ENCODE data around the gene NF1.

The NF1 gene

GRCh38 chr17:31235110-31235509, 140.3 kb downstream of the NF1 start:
- Histone ChIP-seq H3K4me1 (ENCODE audit: control insufficient read depth, insufficient read depth, low read length) (no peaks in the 10 kb centered on the region), H3K27ac (ENCODE audit: low read depth, low read length) (no peak overlapping the region), H3K4me3 (ENCODE audit: low read depth, low read length) (no peak overlapping the region), H3K9me3 (ENCODE audit: control insufficient read depth, insufficient read depth, low read length) (no peaks in the 10 kb centered on the region), H3K36me3 (ENCODE audit: control insufficient read depth, insufficient read depth, low read length) (peaks cover 58% of the 10 kb centered on the region), H3K27me3 (ENCODE audit: control insufficient read depth, insufficient read depth, low read length) (no peaks in the 10 kb centered on the region), H3K9ac (ENCODE audit: low read depth, low read length) (no peak overlapping the region)

- no peak overlapping the region for H3K27ac ChIP-seq (ENCODE audit: low read depth, low read length)
- no peaks in the 10 kb centered on the region for H3K4me1 ChIP-seq (ENCODE audit: control insufficient read depth, insufficient read depth, low read length)
- no peak overlapping the region for H3K4me3 ChIP-seq (ENCODE audit: low read depth, low read length)
- no peaks in the 10 kb centered on the region for H3K27me3 ChIP-seq (ENCODE audit: control insufficient read depth, insufficient read depth, low read length)
- no peak overlapping the region for H3K9ac ChIP-seq (ENCODE audit: low read depth, low read length)
- no peaks in the 10 kb centered on the region for H3K9me3 ChIP-seq (ENCODE audit: control insufficient read depth, insufficient read depth, low read length)
- peaks cover 55% of the 10 kb centered on the region for H3K36me3 ChIP-seq (ENCODE audit: control insufficient read depth, insufficient read depth, low read length)
These were observed 141.4 kb downstream of the NF1 start for GRCh38 chr17:31236137-31236536.

- no peak overlapping the region for H3K27ac ChIP-seq (ENCODE audit: low read depth, low read length)
- H3K4me1 ChIP-seq (ENCODE audit: control insufficient read depth, insufficient read depth, low read length), result no peaks in the 10 kb centered on the region
- H3K36me3 ChIP-seq (ENCODE audit: control insufficient read depth, insufficient read depth, low read length), result peaks cover 52% of the 10 kb centered on the region
- H3K9ac ChIP-seq (ENCODE audit: low read depth, low read length), result no peak overlapping the region
- H3K9me3 ChIP-seq (ENCODE audit: control insufficient read depth, insufficient read depth, low read length), result no peaks in the 10 kb centered on the region
- H3K27me3 ChIP-seq (ENCODE audit: control insufficient read depth, insufficient read depth, low read length), result no peaks in the 10 kb centered on the region
- no peak overlapping the region for H3K4me3 ChIP-seq (ENCODE audit: low read depth, low read length)
These were observed 141.9 kb downstream of the NF1 start for GRCh38 chr17:31236712-31237111.

GRCh38 chr17:31241116-31241515, 146.3 kb downstream of the NF1 start:
- no peaks in the 10 kb centered on the region for H3K27me3 ChIP-seq (ENCODE audit: control insufficient read depth, insufficient read depth, low read length)
- peaks cover 47% of the 10 kb centered on the region for H3K36me3 ChIP-seq (ENCODE audit: control insufficient read depth, insufficient read depth, low read length)
- H3K27ac ChIP-seq (ENCODE audit: low read depth, low read length), result no peak overlapping the region
- peaks cover 5% of the 10 kb centered on the region for H3K4me1 ChIP-seq (ENCODE audit: control insufficient read depth, insufficient read depth, low read length)
- H3K9me3 ChIP-seq (ENCODE audit: control insufficient read depth, insufficient read depth, low read length), result no peaks in the 10 kb centered on the region
- H3K4me3 ChIP-seq (ENCODE audit: low read depth, low read length), result no peak overlapping the region
- H3K9ac ChIP-seq (ENCODE audit: low read depth, low read length), result no peak overlapping the region

- H3K4me1 ChIP-seq (ENCODE audit: control insufficient read depth, insufficient read depth, low read length), result peaks cover 16% of the 10 kb centered on the region
- H3K27ac ChIP-seq (ENCODE audit: low read depth, low read length), result peak overlapping the region; percentile 17
- peak overlapping the region; percentile 63 for H3K9ac ChIP-seq (ENCODE audit: low read depth, low read length)
- H3K4me3 ChIP-seq (ENCODE audit: low read depth, low read length), result no peak overlapping the region
- no peaks in the 10 kb centered on the region for H3K9me3 ChIP-seq (ENCODE audit: control insufficient read depth, insufficient read depth, low read length)
- peaks cover 27% of the 10 kb centered on the region for H3K36me3 ChIP-seq (ENCODE audit: control insufficient read depth, insufficient read depth, low read length)
- no peaks in the 10 kb centered on the region for H3K27me3 ChIP-seq (ENCODE audit: control insufficient read depth, insufficient read depth, low read length)
These were observed 154.4 kb downstream of the NF1 start for GRCh38 chr17:31248986-31249834.

- H3K9me3 ChIP-seq (ENCODE audit: control insufficient read depth, insufficient read depth, low read length), result no peaks in the 10 kb centered on the region
- H3K9ac ChIP-seq (ENCODE audit: low read depth, low read length), result peak overlapping the region; percentile 63
- H3K4me1 ChIP-seq (ENCODE audit: control insufficient read depth, insufficient read depth, low read length), result peaks cover 16% of the 10 kb centered on the region
- H3K4me3 ChIP-seq (ENCODE audit: low read depth, low read length), result no peak overlapping the region
- no peaks in the 10 kb centered on the region for H3K27me3 ChIP-seq (ENCODE audit: control insufficient read depth, insufficient read depth, low read length)
- no peak overlapping the region for H3K27ac ChIP-seq (ENCODE audit: low read depth, low read length)
- H3K36me3 ChIP-seq (ENCODE audit: control insufficient read depth, insufficient read depth, low read length), result peaks cover 21% of the 10 kb centered on the region
These were observed 155.0 kb downstream of the NF1 start for GRCh38 chr17:31249835-31250141.

GRCh38 chr17:31250229-31250628, 155.5 kb downstream of the NF1 start:
- no peak overlapping the region for H3K27ac ChIP-seq (ENCODE audit: low read depth, low read length)
- peaks cover 16% of the 10 kb centered on the region for H3K4me1 ChIP-seq (ENCODE audit: control insufficient read depth, insufficient read depth, low read length)

GRCh38 chr17:31251105-31251969, 156.6 kb downstream of the NF1 start:
- Histone ChIP-seq H3K4me3 (ENCODE audit: low read depth, low read length) (no peak overlapping the region), H3K4me1 (ENCODE audit: control insufficient read depth, insufficient read depth, low read length) (peaks cover 11% of the 10 kb centered on the region; the same call in 1 of the 2 replicates), H3K27ac (ENCODE audit: low read depth, low read length) (no peak overlapping the region), H3K9ac (ENCODE audit: low read depth, low read length) (no peak overlapping the region), H3K27me3 (ENCODE audit: control insufficient read depth, insufficient read depth, low read length) (no peaks in the 10 kb centered on the region), H3K36me3 (ENCODE audit: control insufficient read depth, insufficient read depth, low read length) (peaks cover 14% of the 10 kb centered on the region), H3K9me3 (ENCODE audit: control insufficient read depth, insufficient read depth, low read length) (no peaks in the 10 kb centered on the region)

More at GRCh38 chr17:31250229-31250628, 155.5 kb downstream of the NF1 start:
- no peak overlapping the region for H3K4me3 ChIP-seq (ENCODE audit: low read depth, low read length)
- H3K27me3 ChIP-seq (ENCODE audit: control insufficient read depth, insufficient read depth, low read length), result no peaks in the 10 kb centered on the region
- H3K9ac ChIP-seq (ENCODE audit: low read depth, low read length), result no peak overlapping the region; the same call in 1 of the 2 replicates
- no peaks in the 10 kb centered on the region for H3K9me3 ChIP-seq (ENCODE audit: control insufficient read depth, insufficient read depth, low read length)
- H3K36me3 ChIP-seq (ENCODE audit: control insufficient read depth, insufficient read depth, low read length), result peaks cover 19% of the 10 kb centered on the region

- Histone ChIP-seq H3K36me3 (ENCODE audit: control insufficient read depth, insufficient read depth, low read length) (peaks cover 14% of the 10 kb centered on the region), H3K4me1 (ENCODE audit: control insufficient read depth, insufficient read depth, low read length) (peaks cover 11% of the 10 kb centered on the region; the same call in 1 of the 2 replicates), H3K9ac (ENCODE audit: low read depth, low read length) (no peak overlapping the region), H3K27me3 (ENCODE audit: control insufficient read depth, insufficient read depth, low read length) (no peaks in the 10 kb centered on the region), H3K9me3 (ENCODE audit: control insufficient read depth, insufficient read depth, low read length) (no peaks in the 10 kb centered on the region), H3K4me3 (ENCODE audit: low read depth, low read length) (no peak overlapping the region), H3K27ac (ENCODE audit: low read depth, low read length) (no peak overlapping the region)
These were observed 157.2 kb downstream of the NF1 start for GRCh38 chr17:31251970-31252328.

- no peaks in the 10 kb centered on the region for H3K27me3 ChIP-seq (ENCODE audit: control insufficient read depth, insufficient read depth, low read length)
- H3K9ac ChIP-seq (ENCODE audit: low read depth, low read length), result no peak overlapping the region
- no peak overlapping the region for H3K27ac ChIP-seq (ENCODE audit: low read depth, low read length)
- peaks cover 14% of the 10 kb centered on the region for H3K36me3 ChIP-seq (ENCODE audit: control insufficient read depth, insufficient read depth, low read length)
- no peak overlapping the region for H3K4me3 ChIP-seq (ENCODE audit: low read depth, low read length)
- H3K9me3 ChIP-seq (ENCODE audit: control insufficient read depth, insufficient read depth, low read length), result no peaks in the 10 kb centered on the region
- peaks cover 11% of the 10 kb centered on the region; the same call in 1 of the 2 replicates for H3K4me1 ChIP-seq (ENCODE audit: control insufficient read depth, insufficient read depth, low read length)
These were observed 158.0 kb downstream of the NF1 start for GRCh38 chr17:31252741-31253140.

- Histone ChIP-seq H3K27me3 (ENCODE audit: control insufficient read depth, insufficient read depth, low read length) (no peaks in the 10 kb centered on the region), H3K36me3 (ENCODE audit: control insufficient read depth, insufficient read depth, low read length) (peaks cover 8% of the 10 kb centered on the region), H3K4me1 (ENCODE audit: control insufficient read depth, insufficient read depth, low read length) (peaks cover 7% of the 10 kb centered on the region; the same call in 1 of the 2 replicates), H3K27ac (ENCODE audit: low read depth, low read length) (no peak overlapping the region), H3K9ac (ENCODE audit: low read depth, low read length) (no peak overlapping the region), H3K9me3 (ENCODE audit: control insufficient read depth, insufficient read depth, low read length) (no peaks in the 10 kb centered on the region), H3K4me3 (ENCODE audit: low read depth, low read length) (no peak overlapping the region)
These were observed 159.9 kb downstream of the NF1 start for GRCh38 chr17:31254654-31255053.

Measured in HUES48 (cell line).